DMS114 treated with DMSO at 0.1 percent for 48 hours (cell line): Measurements from ENCODE around the gene GJC2.

Experiments used
- DNase-seq: peaks from one replicate; lab custom pipeline; 2025; ENCODE audit not compliant: unreplicated experiment; lab: John Stamatoyannopoulos, UW

GJC2 gene

DNA sequence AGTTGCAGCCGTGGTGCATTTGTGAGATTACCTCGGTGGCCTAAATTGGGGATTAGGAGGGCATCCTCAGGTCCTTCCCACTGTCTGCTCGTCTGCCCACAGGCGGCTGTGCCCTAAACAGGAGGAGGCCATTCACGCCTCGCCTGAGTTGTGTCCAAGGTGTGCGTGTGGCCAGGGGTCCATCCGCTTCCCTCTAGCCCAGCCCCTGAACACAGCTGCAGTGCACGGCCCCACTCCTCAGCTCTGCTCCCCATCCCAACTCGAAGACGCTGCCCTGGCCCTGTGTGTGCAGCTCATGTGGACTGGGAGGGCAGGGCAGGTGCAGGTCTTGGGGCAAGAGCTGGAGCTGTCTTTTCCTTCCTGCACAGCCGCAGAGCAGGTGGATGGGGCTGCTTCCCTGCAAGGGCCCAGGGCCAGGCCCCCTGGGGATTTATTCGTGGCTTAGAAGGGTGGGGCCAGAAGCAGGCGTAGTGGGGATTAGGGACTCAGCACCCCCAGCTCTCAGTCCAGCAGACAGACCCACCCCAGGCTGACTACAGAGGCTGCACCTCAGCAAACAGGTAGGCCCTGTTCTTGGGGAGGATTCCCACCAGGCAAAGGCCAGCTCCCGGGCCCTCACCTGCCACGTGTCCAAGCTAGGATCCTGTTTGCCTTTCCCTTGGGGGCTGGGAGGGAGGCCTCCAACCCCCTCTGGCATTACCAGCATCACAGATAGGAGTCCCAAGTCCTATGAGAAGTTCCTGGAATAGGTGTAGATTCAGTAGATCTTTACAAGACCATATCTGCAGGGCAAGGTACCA is 5.3 kb upstream of the GJC2 start:
- DNase-seq, result no peak

DNA sequence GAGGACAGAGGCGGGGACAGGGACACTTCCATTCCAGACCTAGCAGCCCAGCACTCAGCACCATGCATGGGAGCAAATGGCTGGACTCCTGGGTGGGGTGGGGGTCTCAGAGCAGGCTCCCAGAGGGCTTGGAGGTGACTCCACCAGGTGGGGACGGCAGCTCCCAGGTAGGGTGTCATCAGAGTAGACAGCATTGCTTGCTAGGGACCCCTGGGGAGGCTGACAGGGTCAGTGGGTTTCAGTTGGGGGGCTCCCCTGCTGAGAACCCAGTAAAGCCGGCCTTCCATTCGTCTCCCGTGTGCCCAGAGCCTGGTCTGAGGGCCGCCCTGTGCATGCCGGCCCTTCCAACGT is 4.8 kb upstream of the GJC2 start:
- no peak for DNase-seq

DNA sequence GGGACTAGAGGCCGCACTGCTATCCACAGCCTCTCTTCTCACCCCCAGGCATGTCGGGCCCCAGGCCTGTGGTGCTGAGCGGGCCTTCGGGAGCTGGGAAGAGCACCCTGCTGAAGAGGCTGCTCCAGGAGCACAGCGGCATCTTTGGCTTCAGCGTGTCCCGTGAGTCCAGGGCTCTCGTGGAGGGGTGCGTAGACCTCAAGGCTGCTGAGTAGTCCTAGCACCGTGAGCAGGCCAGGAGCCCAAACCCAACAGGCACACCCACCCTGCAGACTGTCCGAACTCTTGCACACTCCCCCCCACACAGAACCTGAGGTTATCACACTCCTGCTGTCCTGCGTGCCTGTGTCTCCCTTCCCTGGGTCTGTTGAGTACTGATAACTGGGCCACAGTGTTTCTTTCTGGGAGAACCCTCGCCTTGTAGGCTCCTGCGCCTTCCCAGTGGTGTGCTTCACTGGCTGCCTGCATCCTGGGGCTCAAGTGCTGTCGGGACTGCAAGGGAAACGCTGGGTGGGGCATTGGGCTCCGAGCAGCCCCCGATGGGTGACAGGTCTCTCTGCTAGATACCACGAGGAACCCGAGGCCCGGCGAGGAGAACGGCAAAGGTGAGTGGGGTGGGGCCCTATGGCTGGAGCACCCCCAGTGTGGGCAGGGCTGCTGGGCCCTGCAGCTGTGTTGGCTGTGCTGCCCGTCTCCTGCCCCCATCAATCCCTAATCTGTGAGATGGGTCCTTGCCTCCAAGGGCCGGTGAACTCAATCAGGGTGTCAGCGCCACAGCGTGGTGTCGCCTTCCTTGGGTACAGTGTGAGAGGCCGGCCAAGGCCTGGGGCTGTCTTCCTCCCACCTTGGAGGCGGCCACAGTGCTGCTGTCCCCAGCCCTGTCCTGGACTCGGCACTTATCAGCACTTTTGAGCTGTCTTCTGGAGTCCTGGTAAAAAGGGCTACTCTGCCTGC is 4.0 kb upstream of the GJC2 start:
- DNase-seq, result no peak

DNA sequence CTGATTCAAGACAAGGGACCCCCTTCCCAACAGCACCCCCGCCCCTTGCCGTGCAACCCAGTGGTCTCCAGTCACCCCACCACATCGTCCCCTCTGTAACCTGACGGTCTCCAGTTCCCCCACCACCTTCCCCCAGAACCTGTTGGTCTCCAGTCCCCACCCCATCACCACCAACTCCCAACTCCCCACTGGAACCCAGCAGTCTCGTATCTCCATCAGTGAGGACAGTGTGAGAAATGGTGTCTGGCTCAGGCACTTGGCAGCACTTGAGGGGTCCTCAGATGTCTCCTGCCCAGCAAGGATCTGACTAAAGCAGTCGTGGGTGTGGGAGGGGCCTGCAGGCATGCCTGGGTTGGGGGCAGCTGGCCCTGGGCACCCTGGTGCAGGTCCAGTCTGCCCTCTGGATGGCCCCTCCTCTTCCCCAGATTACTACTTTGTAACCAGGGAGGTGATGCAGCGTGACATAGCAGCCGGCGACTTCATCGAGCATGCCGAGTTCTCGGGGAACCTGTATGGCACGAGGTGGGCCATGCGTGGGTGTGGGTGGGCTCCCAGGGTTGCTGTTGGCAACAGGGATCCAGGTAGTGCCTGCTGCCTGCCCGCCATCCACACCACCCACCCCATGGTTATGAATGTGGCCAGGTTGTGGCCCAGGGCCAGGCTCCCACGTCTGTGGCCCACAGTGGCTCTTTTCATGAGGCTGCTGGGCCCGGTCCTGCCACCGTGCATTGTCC is 3.1 kb upstream of the GJC2 start:
- DNase-seq, result no peak

DNA sequence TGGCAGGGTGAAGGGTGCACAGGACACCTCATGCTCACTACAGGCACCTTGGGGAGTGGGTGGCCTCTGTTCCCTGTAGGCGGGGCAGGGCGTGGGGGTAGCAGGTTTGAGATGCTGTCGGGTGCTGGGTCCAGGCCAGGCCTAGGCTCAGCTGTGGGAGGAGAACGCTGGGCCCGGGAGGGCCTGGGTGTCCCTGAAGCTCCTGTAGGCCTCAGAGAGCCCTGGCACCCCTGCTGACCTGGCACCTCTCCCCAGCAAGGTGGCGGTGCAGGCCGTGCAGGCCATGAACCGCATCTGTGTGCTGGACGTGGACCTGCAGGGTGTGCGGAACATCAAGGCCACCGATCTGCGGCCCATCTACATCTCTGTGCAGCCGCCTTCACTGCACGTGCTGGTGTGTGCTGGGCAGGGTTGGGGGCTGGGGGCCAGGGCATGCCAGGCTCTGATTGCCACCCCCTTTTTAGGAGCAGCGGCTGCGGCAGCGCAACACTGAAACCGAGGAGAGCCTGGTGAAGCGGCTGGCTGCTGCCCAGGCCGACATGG is 2.5 kb upstream of the GJC2 start:
- DNase-seq, result no peak

DNA sequence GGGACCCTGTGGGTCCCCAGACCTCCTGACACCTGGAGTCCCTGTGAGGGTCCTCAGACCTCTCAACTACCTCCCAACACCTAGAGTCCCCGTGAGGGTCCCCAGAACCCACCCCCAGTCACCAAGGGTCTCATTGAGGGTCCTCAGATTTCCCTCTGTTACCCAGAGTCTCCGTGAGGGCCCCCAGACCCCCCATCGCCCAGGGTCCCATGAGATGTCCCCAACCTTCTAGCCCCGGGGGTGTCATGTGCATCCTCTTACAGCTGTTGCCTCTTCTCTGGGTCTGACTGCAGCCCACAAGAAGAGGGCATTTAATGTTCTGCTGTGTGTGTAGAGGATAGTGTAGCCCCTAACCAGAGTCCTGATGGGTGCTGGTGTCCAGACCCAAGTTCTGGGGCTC is 2.0 kb upstream of the GJC2 start:
- DNase-seq, result no peak

DNA sequence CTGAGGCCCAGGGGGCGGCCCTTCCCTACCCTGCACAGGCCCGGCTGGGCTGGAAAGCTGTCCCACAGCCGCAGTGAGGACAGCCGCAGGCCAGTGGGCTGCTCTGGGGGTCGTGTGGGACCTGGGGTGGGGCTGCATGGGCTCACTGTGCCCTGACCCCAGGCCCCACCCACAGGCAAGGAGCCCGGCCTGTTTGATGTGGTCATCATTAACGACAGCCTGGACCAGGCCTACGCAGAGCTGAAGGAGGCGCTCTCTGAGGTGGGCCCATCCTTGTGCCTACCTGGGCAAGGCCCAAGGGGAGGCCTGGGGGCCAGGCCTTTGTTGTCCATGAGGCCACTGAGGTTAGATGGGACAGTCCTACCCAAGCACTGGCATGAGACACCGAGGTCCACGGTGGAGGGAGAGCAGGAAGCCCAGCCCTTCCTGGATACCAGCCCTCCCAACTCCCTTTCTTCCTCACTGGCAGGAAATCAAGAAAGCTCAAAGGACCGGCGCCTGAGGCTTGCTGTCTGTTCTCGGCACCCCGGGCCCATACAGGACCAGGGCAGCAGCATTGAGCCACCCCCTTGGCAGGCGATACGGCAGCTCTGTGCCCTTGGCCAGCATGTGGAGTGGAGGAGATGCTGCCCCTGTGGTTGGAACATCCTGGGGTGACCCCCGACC is 1.4 kb upstream of the GJC2 start:
- no peak for DNase-seq

DNA sequence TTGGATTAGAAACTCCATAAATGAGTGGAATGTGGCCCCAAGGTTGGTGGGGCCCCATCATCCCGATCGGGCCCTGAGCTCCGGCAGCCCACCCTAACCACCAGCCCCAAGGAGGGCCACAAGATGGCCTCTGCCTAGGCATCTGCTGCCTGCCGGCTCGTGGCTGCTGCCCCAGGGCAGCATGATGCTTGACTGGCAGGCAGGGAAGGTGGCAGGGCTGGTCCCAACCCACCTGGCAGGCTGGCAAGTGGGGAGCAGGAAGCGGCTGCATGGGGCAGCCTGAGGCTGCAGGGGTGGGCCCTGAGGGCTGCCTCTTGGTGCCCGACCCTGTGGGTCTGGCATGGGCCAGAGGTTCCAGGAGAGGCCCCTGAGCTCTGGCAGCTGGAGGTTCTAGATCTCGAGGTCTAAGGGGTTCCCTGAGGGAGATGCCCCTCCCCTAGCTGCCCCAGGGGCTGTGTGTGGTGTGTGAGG is 760 bp upstream of the GJC2 start:
- DNase-seq, result no peak

DNA sequence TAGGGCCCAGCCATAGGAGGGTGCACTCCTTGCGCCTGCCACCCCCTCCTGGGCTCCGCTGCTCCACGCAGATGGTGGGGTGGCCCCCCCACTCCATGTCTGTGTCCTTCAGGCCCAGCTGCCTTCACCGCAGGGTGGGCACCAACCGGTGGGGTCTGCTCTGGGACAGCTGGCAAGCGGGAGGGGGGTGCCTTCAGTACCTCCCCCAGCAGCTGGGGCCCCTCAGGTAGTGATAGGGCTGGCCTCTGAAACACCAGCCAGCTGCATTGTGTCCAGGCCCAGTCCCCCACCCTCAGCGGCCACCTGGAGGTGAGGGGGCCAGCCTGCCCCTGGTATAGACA is 360 bp downstream of the GJC2 start:
- DNase-seq, result no peak

DNA sequence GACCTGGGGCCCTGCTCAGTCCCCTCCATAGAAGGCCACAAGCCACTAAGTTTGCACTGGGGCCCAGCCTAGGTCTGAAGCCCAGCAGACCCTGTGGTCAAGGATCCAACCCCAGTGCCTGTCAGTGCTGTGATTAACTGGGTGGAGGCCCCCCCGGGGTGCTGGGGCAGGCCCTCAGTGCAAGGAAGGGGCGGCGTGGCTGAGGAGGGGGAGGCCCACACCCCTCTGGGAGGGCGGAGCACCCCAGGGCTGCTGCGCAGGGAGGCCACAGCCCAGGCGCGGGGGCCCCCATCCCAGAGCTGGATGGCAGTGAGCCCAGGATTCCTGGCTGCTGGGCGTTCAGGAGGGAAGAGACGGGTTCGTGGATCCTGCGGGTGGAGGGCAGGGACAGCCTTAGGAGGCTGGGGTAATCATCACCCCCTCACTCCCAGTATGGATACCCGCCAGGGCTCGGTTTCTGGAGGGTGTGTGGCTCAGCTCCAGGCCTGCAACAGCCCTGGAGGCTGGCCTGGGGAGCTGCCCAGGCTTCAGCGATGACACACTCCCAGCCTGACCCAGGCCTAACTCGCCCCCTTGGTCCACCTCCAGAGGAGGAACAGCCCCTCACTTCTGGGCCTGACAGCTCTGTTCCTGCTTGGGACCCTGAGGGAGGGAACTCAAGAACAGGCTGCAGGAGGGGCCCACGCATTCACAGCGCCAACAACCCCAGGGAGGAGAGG is 890 bp downstream of the GJC2 start:
- DNase-seq, result no peak

DNA sequence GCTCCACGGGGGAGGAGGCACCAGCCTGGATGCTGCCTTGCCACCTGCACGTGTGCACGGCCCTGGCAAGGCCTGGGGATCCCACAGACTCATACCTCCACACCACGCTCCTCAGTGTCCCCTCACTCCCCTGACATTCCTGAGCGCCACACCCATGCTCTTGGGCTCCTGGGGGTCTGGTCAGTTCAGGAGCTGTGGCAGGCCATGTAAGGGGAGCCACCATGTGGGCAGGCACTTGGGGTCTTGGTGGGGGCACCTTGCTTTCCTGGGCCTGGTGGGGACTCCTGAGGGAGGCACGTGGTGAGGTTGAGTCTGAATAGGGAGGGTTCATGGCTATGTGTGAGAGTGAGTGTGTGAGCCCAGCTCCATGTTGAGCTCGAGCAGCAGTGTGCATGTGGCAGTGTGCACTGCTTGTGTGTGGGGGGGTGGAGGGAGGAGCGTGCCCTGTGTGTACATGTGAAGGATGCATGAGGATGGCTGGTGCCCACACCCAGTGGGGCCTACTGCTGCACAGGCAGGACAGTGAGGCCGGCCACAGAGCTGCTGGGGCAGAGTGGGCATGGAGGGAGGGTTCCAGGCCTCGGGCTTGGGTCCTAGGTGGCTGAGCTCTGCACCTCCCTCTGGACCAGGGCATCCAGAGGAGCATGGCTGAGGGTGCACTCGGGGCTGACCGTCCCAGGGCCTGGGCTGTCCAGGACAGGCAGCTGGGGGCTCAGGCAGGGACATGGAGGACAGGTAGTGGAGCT is 1.6 kb downstream of the GJC2 start:
- no peak for DNase-seq

DNA sequence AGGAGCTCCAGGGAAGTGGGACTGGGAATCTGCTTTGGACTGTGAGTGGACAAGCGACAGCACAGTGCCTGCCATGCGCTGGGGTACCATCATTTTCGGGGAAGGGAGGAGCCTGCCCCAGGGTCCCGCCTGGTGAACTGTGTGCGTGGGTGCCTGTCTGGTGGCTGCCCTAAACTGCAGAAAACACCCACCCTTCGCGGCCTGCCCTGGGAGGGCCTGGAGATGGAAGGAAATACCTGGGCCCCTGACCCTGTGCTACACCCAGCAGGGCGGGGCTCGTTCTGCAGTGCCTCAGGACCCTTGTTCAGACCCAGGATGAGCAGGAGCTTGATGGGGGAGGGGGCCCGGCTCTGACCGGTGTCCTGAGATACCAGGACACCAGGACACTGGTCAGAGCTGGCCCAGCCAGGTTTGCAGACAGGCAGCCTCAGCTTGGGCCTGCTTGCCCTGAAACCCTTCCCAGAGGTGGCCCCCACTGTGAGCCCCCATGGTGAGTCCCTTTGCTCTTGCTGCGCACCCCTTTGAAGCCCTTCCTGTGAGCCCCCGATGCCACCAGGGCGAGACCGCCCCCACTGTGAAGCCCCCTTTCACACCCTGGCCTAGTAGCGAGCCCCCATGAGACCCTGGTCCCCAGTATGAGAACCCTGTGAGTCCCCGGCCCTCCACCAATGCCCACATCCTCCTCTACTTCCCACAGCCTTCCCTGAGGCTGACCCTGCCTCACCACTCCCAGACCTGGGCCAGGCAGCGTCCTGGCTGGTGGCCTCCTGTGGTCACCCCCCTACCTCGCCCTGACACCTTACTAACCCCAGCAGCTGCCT is 2.6 kb downstream of the GJC2 start:
- DNase-seq, result no peak

DNA sequence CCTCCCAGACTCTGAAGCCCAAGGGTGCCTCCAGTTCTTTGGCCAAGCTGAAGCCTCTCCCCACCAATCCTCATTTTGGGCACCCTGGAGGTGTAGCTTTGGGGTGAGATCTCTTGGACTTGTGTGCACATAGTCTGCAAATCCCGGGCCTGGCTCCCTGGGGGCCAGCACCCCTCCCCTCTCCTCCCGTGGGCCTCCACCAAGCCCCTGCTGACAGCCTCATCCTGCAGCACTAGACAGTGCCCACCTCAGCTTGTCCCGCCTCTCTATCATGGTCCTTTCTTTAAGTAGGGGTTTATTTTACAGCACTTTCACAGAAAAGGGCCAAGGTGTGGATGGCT is 3.2 kb downstream of the GJC2 start:
- no peak for DNase-seq

DNA sequence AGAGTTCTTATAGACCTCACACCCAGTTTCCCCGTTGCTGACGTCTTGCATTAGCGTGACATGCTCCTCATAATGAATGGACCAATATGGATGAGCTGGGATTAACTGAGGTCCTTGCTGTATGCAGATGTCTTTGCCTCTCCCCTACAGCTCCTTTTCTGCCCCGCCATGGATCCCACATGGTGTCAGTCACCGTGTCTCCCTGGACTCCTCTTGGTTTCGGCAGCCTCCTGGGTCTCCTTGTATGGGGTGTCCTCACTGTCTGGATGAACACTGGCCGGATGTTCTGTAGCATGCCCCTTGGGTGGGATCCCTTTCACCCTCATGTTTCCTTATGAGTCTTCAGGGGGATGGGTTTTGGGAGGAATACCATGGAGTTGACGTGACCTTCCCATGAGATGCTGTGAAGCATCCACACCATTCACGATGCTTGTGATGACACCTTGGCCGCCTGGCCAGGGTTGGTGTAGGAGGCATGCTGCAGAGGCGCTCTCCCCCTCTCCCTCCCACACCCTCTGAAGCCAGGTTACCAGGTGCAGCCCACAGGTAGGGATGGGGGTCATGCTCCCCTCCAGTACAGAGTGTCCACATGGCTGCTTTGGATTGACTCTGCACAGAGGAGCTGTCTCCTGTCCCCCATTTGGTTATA is 4.4 kb downstream of the GJC2 start:
- DNase-seq, result no peak

DNA sequence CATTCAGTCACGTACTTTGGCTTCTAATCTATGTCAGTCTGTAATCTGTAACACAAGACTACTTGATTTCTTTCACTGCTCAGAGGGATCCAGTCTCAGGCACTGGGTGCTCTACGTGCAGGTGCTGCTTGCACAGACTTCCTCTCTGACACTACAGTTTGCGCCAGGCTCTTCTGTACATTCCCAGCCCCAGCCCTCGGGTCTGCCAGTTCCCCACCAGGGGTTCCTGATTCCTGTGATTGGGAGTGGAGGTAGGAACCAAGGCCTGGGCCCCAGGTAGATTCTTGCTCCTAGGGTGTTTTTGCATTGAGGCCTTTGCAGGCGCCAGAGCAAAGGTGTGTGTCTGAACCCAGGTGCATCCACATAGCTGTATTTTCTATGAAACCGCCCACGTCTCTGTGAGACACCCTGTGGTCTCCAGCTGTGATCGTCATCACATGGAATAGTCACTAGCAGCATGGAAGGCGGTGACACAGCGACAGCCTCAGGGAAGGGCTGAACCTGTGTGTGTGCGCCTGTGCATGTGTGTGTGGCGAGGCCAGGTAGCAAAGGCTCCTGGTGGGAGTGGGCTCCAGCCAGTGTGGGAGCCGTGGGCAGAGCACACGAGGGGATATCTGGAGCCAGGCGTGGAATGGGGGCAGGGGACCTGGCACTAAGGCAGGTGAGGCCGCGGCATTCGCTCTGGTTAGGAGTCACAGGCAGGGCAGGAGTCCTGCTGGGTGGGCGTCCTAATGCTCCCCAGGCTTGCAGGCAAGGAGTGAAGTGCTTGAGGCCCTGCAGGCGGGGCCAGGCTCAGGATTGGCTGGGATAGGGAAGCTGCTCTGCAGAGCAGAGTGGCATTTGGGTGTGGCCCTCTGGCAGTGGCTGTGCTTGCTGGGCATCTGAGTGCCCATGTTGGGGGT is 5.2 kb downstream of the GJC2 start:
- no peak for DNase-seq

DNA sequence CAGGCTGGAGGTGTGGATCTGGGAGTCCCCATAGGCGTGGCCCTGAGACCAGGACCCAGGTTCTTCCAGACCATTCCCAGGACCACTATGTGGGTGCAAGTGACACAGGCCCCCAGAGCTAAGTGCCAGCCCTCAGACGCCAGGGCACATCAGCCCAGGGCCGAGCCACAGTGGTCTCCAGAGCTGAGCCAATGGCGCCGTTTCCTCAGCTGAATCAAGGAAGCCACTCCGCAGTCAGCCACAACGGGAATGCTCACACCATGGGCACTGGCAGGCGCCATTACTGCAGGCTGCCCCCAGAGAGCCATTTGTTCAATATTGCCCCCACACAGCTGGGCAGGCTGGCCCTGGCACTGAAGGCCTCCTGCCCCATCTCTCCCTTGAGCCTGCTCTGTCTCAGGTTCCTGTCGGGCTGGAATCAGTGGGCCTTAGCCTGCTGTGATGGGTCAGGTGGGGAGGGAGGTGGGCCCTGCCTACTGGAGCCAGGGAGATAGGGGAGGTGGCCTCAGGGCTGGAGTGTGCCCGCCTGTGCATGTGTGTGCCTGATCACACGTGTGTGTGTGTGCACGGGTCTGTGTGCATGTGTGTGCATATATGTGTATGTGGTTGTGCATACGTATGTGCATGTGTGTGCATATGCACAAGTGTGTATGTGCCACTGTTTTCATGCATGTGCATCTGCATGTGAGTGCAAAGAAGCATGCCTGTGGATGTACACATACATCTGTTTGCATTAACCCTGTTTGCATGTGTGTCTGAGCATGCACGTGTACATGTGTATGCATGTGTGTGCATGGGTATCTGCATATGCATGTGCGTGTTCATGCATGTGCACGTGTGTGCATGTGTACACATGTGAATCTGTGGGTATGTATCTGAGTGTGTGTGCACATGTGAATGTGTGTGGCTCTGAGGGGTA is 6.1 kb downstream of the GJC2 start:
- no peak for DNase-seq
